ENCODE measurements around the gene MC1R. TPM values are rescaled to one million over a fixed set of nuclear protein-coding genes. Genes with fewer than 3 reads are reported as not detected.

The MC1R gene
- total RNA-seq, 1 donor from 2014 or later, result 6.8 TPM

DNA sequence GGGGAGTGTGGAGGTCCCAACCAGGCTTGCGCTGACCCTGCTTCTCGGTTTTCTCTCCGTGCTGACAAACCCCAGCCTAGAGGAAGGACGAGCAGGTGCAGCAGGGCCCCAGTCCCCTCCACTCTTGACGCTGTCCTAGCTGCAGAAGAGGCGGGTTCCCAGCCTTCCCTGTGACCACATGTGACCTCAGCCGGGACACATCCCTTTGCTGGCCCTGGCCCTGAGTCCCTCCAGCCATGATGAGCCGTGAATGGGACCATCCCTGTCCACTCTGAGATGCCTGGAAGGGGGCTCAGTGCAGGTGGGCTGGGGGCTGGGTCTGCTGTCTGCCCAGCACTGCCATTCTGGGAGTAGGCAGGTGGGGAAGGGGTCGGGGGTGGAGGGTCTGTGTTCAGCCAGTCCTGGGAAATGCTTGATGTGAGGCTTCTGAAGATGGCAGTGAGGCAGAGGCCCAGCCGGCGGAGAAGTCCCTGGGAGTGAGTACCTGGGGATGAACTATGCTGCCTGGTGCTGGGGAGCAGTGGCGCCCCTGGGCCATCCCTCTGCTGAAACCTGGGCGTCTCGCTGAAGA is 2.6 kb downstream of the MC1R start:
- Mint-ChIP-seq H3K36me3 (ENCODE audit: low read depth) (no peaks in the 10 kb centered on the region), H3K4me1 (peaks cover 38% of the 10 kb centered on the region), H3K4me3 (no peak overlapping the region), H3K27ac (no peak overlapping the region), H3K27me3 (peaks cover 20% of the 10 kb centered on the region), H3K9me3 (no peaks in the 10 kb centered on the region)
- intact Hi-C loops (cut with micrococcal nuclease), result no loop called here
- ChIA-PET POLR2A (interaction anchor here (0.6 to 1.2 kb wide), 2 partner anchors 13 to 48 kb away, joined by 5 to 10 read pairs; partner anchors contain the start of gene TCF25), CTCF (no interaction called here)
- no peak for DNase-seq
- TF ChIP-seq, protein P1, sequence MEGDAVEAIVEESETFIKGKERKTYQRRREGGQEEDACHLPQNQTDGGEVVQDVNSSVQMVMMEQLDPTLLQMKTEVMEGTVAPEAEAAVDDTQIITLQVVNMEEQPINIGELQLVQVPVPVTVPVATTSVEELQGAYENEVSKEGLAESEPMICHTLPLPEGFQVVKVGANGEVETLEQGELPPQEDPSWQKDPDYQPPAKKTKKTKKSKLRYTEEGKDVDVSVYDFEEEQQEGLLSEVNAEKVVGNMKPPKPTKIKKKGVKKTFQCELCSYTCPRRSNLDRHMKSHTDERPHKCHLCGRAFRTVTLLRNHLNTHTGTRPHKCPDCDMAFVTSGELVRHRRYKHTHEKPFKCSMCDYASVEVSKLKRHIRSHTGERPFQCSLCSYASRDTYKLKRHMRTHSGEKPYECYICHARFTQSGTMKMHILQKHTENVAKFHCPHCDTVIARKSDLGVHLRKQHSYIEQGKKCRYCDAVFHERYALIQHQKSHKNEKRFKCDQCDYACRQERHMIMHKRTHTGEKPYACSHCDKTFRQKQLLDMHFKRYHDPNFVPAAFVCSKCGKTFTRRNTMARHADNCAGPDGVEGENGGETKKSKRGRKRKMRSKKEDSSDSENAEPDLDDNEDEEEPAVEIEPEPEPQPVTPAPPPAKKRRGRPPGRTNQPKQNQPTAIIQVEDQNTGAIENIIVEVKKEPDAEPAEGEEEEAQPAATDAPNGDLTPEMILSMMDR (IDR thresholded peaks at IDR 0.05), result no peak
- no peak for ATAC-seq (ENCODE audit: low read depth)

DNA sequence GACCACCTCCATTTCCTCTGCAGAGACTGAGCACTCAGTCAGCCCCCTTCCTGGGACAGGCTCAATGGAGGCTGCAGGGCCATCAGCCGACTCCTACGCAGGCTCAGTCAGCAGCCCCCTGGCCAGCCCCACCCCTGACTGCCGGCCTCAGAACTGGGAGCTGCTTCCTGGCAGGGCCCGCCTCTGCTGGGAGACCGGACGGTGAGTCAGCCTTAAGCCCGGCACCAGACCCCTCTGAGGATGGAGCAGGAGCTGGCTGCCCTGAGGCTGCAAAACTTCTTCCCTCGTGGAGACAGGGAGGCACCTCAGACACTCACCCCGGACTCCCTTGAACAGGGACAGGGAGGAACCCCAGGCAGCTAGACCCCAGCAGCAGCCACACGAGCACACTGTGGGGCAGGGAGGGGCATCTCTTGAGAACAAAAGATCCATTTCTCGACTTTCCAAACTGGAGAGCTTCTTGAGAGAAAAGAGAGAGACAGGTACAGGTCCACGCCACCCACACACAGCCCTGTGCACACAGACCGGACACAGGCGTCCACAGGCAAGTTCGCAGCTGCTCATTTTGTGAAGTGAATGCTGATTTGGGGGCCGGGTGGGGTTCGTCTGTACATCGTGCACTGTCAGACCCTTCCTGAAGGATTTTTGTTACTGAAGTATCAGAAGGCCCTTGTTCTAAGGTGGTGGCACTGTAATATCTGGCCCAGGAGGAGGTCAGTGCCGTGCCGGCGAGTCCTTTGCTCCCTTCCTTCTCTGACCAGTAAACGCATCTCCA is 3.2 kb downstream of the MC1R start:
- intact Hi-C loops (cut with micrococcal nuclease), result no loop called here
- no peaks in the 10 kb centered on the region for H3K36me3 Mint-ChIP-seq (ENCODE audit: low read depth)
- H3K4me1 Mint-ChIP-seq, result peaks cover 42% of the 10 kb centered on the region
- H3K27me3 Mint-ChIP-seq, result peaks cover 23% of the 10 kb centered on the region
- H3K27ac Mint-ChIP-seq, result no peak overlapping the region
- TF ChIP-seq, protein P1 (IDR thresholded peaks at IDR 0.05), result no peak
- no peak for DNase-seq
- ATAC-seq (ENCODE audit: low read depth), result no peak
- H3K9me3 Mint-ChIP-seq, result no peaks in the 10 kb centered on the region
- H3K4me3 Mint-ChIP-seq, result peak overlapping the region; percentile 60
- POLR2A ChIA-PET, result interaction anchor here (0.6 to 1.2 kb wide), 2 partner anchors 14 to 48 kb away, joined by 5 to 10 read pairs; partner anchors contain the start of gene TCF25
- CTCF ChIA-PET, result no interaction called here

DNA sequence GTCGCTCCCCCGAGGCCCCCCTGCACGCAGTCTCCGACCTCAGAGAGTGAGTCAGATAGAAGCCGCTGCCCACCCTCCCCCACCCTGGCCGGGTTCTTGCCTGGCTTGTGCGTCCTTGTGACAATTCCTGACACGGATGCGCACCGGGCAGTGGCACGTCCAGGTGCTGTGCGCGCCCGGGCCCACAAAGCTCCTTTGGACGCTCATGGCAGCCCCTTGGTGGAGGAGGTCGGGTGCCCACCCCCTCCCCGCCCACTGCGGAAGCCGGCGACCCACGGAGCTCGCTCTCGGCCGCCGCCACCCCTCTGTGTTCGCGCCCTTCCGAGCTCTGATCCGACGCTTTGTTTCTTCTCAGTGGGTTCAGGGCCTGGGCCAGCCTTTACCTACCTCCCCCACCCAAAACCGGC is 3.8 kb downstream of the MC1R start:
- Mint-ChIP-seq H3K36me3 (ENCODE audit: low read depth) (no peaks in the 10 kb centered on the region), H3K9me3 (no peaks in the 10 kb centered on the region), H3K4me1 (peaks cover 42% of the 10 kb centered on the region), H3K4me3 (peak overlapping the region; percentile 60), H3K27me3 (peaks cover 23% of the 10 kb centered on the region), H3K27ac (no peak overlapping the region)
- ChIA-PET CTCF (no interaction called here), POLR2A (interaction anchor here (0.7 to 1.2 kb wide), 2 partner anchors 49 to 50 kb away, joined by 4 to 5 read pairs; partner anchors contain the start of gene TCF25)
- intact Hi-C loops (cut with micrococcal nuclease), result no loop called here
- no peak for DNase-seq
- ATAC-seq (ENCODE audit: low read depth), result no peak
- TF ChIP-seq, protein P1 (IDR thresholded peaks at IDR 0.05), result no peak

DNA sequence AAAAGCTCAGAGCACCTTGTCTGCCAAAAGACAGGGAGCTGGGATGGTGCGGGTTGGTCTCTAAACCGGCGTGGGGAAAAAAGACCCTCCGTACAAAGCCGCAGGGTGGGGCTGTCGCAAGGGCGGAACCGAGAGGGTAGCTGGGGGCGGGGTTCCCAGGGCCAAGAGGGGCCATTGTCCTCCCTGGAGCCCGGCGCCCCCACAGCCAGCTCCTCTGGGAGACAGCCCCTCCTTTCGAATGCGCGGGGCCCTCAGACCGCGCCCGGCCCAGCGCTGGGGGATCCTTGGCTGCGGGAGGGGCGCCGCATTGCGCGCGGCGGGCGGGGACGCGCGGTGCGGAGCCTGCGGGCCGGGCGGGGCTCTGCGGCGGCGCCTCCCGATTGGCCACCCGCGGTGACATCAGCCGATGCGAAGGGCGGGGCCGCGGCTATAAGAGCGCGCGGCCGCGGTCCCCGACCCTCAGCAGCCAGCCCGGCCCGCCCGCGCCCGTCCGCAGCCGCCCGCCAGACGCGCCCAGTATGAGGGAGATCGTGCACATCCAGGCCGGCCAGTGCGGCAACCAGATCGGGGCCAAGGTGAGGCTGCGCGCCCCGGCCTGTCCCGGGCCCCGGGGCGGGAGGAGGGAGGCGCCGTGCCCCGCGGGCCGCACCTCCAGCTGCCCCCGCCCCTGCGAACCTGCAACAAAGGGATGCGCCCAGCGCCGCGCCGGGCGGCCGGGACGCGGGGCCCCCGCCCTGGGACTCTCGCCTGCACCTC is 4.4 kb downstream of the MC1R start, which contains the start of gene TUBB3:
TSS of gene TUBB3 (plus strand) at position 459 of the 756 bp plus-strand sequence. CDS start at position 519, 60 bp downstream.
- ChIA-PET POLR2A (interaction anchor here (0.7 kb wide), 1 partner anchor 51 kb away, joined by 4 read pairs; no protein-coding TSS in a partner anchor), CTCF (interaction anchor here (0.7 kb wide), 1 partner anchor 13 kb away, joined by 3 read pairs; no protein-coding TSS in a partner anchor)
- DNase-seq, result peak; percentile 54
- intact Hi-C loops (cut with micrococcal nuclease), result no loop called here
- no peaks in the 10 kb centered on the region for H3K9me3 Mint-ChIP-seq
- H3K27ac Mint-ChIP-seq, result no peak within 1 kb of the TSS
- peaks cover 36% of the 10 kb centered on the region for H3K4me1 Mint-ChIP-seq
- TF ChIP-seq, protein P1 (IDR thresholded peaks at IDR 0.05), result no peak
- ATAC-seq (ENCODE audit: low read depth), result peak; percentile 59
- H3K36me3 Mint-ChIP-seq (ENCODE audit: low read depth), result no peaks in the 10 kb centered on the region
- peak within 1 kb of the TSS; percentile 60 for H3K4me3 Mint-ChIP-seq
- H3K27me3 Mint-ChIP-seq, result peaks cover 23% of the 10 kb centered on the region
